RWPE2 (cell line): ENCODE results near the gene WFDC1.

Experiments
- ATAC-seq: fragments of 200-7000 bp; cut with Tn5 transposase; 3 replicates; pipeline ENCODE4 v1.9.1; 2021; ENCODE audit warnings: low read depth
- DNase-seq: peaks from one replicate; pipeline ENCODE4 v3.0.0-alpha.2; 2020; ENCODE audit warnings: low spot score
- H3K27ac ChIP-seq: fragments of 450-650 bp; 2 replicates; pipeline ENCODE4 v1.5.1; 2017; ENCODE audit warnings: mild to moderate bottlenecking; ENCODE audit not compliant: poor library complexity, severe bottlenecking
- H3K27me3 ChIP-seq: fragments of 250-450 bp; sonication (Bioruptor Pico); 2 replicates; pipeline ENCODE4 v1.5.1; 2021; ENCODE audit warnings: mild to moderate bottlenecking, moderate library complexity; ENCODE audit not compliant: insufficient read depth, poor library complexity, severe bottlenecking
- H3K36me3 ChIP-seq: fragments of 250-450 bp; sonication (Bioruptor Pico); 2 replicates; pipeline ENCODE4 v1.5.1; 2020; ENCODE audit warnings: low read depth, mild to moderate bottlenecking, moderate library complexity
- H3K4me1 ChIP-seq: fragments of 250-450 bp; sonication (Bioruptor Pico); 2 replicates; pipeline ENCODE4 v1.5.1; 2021; ENCODE audit warnings: mild to moderate bottlenecking, moderate library complexity; ENCODE audit not compliant: insufficient read depth, poor library complexity, severe bottlenecking
- H3K4me3 ChIP-seq: fragments of 250-450 bp; sonication (Bioruptor Pico); 2 replicates; pipeline ENCODE4 v1.5.1; 2021; ENCODE audit warnings: mild to moderate bottlenecking, moderate library complexity; ENCODE audit not compliant: severe bottlenecking
- H3K9me3 ChIP-seq: fragments of 250-450 bp; sonication (Bioruptor Pico); 2 replicates; pipeline ENCODE4 v1.5.1; 2021; ENCODE audit warnings: mild to moderate bottlenecking, moderate library complexity; ENCODE audit not compliant: severe bottlenecking
- TF ChIP-seq, protein P1 (sequence below): fragments of 450-650 bp; IDR thresholded peaks from one replicate; pipeline ENCODE4 v1.5.1; 2017; ENCODE audit warnings: mild to moderate bottlenecking, moderate library complexity; ENCODE audit not compliant: poor library complexity, severe bottlenecking

WFDC1 gene

DNA sequence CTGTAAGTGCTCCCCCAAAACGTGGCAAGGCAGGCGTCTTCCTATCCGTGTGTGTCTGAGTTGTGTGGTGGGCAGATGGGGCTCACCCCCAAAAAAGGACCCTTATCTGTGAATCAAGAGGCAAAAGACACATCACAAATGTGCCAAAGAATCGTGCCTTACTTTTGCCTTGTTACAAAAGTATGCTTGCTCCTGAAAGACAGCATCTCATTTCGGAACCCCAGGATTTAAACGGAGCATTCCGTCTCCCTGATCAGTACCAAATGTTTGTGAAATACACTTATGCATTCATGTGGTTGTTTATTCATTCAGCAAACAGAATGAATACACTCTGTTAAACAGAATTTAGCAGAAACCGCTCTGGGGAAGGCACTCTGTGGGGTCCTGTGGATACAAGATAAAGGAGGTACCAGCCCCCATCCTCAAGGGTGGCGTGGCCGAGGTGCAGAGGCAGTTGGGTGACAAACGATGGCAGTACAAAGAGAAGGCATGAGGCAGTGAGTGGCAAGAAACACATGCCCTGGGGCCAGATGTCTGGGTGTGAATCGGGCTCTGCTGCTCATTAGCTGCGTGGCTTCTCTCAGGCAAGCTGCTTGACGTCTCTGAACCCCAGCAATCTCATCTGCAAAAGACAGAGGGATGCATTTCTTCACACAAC, 654 bp downstream of the WFDC1 start:
- Histone ChIP-seq H3K9me3 (no peaks in the 10 kb centered on the region), H3K4me3 (no peak overlapping the region), H3K4me1 (no peaks in the 10 kb centered on the region), H3K27me3 (peaks cover 28% of the 10 kb centered on the region), H3K27ac (no peak overlapping the region), H3K36me3 (no peaks in the 10 kb centered on the region)
- no peak for ATAC-seq
- TF ChIP-seq, protein P1, sequence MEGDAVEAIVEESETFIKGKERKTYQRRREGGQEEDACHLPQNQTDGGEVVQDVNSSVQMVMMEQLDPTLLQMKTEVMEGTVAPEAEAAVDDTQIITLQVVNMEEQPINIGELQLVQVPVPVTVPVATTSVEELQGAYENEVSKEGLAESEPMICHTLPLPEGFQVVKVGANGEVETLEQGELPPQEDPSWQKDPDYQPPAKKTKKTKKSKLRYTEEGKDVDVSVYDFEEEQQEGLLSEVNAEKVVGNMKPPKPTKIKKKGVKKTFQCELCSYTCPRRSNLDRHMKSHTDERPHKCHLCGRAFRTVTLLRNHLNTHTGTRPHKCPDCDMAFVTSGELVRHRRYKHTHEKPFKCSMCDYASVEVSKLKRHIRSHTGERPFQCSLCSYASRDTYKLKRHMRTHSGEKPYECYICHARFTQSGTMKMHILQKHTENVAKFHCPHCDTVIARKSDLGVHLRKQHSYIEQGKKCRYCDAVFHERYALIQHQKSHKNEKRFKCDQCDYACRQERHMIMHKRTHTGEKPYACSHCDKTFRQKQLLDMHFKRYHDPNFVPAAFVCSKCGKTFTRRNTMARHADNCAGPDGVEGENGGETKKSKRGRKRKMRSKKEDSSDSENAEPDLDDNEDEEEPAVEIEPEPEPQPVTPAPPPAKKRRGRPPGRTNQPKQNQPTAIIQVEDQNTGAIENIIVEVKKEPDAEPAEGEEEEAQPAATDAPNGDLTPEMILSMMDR, result no peak
- DNase-seq, result no peak

GRCh38 chr16:84298376-84298899, 3.8 kb downstream of the WFDC1 start:
- Histone ChIP-seq H3K27ac (no peak overlapping the region), H3K4me3 (no peak overlapping the region), H3K36me3 (no peaks in the 10 kb centered on the region), H3K9me3 (no peaks in the 10 kb centered on the region), H3K4me1 (no peaks in the 10 kb centered on the region), H3K27me3 (peaks cover 28% of the 10 kb centered on the region)
- DNase-seq (no peak), ATAC-seq (no peak)
- TF ChIP-seq, protein P1, result no peak

GRCh38 chr16:84299734-84300440, 5.2 kb downstream of the WFDC1 start:
- Histone ChIP-seq H3K4me1 (no peaks in the 10 kb centered on the region), H3K36me3 (no peaks in the 10 kb centered on the region), H3K27me3 (peaks cover 17% of the 10 kb centered on the region), H3K27ac (no peak overlapping the region), H3K4me3 (no peak overlapping the region), H3K9me3 (no peaks in the 10 kb centered on the region)
- ATAC-seq, result no peak
- DNase-seq, result no peak
- TF ChIP-seq, protein P1, result no peak

- no peaks in the 10 kb centered on the region for H3K9me3 ChIP-seq
- DNase-seq, result no peak
- H3K27ac ChIP-seq, result no peak overlapping the region
- H3K4me1 ChIP-seq, result no peaks in the 10 kb centered on the region
- H3K4me3 ChIP-seq, result no peak overlapping the region
- no peaks in the 10 kb centered on the region for H3K27me3 ChIP-seq
- no peak for ATAC-seq
- TF ChIP-seq, protein P1, result no peak
- no peaks in the 10 kb centered on the region for H3K36me3 ChIP-seq
Observed at GRCh38 chr16:84302111-84302954, 7.7 kb downstream of the WFDC1 start.
